GM18907 (cell line): ENCODE data around the gene SKIC2.
"Not testable (repeated sequence)": the region's sequence is repeated elsewhere in the genome, so short reads cannot be mapped to it uniquely, and the experiment has no call there.

Experiments
- ATAC-seq: cut with Tn5 transposase; IDR thresholded peaks from one replicate; pipeline ENCODE4 v1.9.1; 2021; ENCODE audit warnings: mild to moderate bottlenecking, moderate library complexity; ENCODE audit not compliant: unreplicated experiment

Gene SKIC2

GRCh38 chr6:31968791-31969711 is 10.1 kb downstream of the SKIC2 start:
- no peak for ATAC-seq

- ATAC-seq = no peak
Observed at GRCh38 chr6:31969712-31970603, 11.0 kb downstream of the SKIC2 start.

GRCh38 chr6:31970604-31971271 is 11.8 kb downstream of the SKIC2 start:
- no peak for ATAC-seq

- ATAC-seq = peak; percentile 4
Observed at GRCh38 chr6:31971279-31971992, 12.5 kb downstream of the SKIC2 start.

- peak; percentile 81 for ATAC-seq
Observed at GRCh38 chr6:31971993-31972708, 13.2 kb downstream of the SKIC2 start, which contains the start of gene DXO. Gene DXO (minus strand): TSS chr6:31972138. CDS start chr6:31971675, 463 bp downstream.

- no peak for ATAC-seq
Observed at GRCh38 chr6:31972709-31973350, 13.9 kb downstream of the SKIC2 start.

GRCh38 chr6:31976065-31976464 is 17.1 kb downstream of the SKIC2 start:
- ATAC-seq = not testable (repeated sequence)

GRCh38 chr6:31977816-31978431 is 18.9 kb downstream of the SKIC2 start:
- ATAC-seq = no peak

- no peak for ATAC-seq
Observed at GRCh38 chr6:31978831-31979230, 19.9 kb downstream of the SKIC2 start.

GRCh38 chr6:31979238-31979898 is 20.4 kb downstream of the SKIC2 start:
- ATAC-seq = no peak

- ATAC-seq = not testable (repeated sequence)
Observed at GRCh38 chr6:31980195-31980876, 21.4 kb downstream of the SKIC2 start.

- not testable (repeated sequence) for ATAC-seq
Observed at GRCh38 chr6:31980998-31981397, 22.0 kb downstream of the SKIC2 start.

GRCh38 chr6:31981744-31982143 is 22.8 kb downstream of the SKIC2 start, which contains the start of gene C4A:
Gene C4A (plus strand): TSS chr6:31982057. CDS start chr6:31982108, 51 bp downstream.
- not testable (repeated sequence) for ATAC-seq

GRCh38 chr6:31989363-31989762 is 30.4 kb downstream of the SKIC2 start:
- ATAC-seq = not testable (repeated sequence)

GRCh38 chr6:31994421-31994820 is 35.4 kb downstream of the SKIC2 start:
- not testable (repeated sequence) for ATAC-seq

GRCh38 chr6:31996385-31996784 is 37.4 kb downstream of the SKIC2 start:
- not testable (repeated sequence) for ATAC-seq

GRCh38 chr6:32002546-32003268 is 43.7 kb downstream of the SKIC2 start:
- not testable (repeated sequence) for ATAC-seq
